Adrenal gland (tissue), 12 donors: ENCODE data around the gene CCDC102A. TPM values are rescaled to one million over a fixed set of nuclear protein-coding genes. Genes with fewer than 3 reads are reported as not detected.

Experiments
- DNase-seq, 7 donors: peaks; one replicate each; pipeline ENCODE4 v3.0.0-alpha.2; 2019 to 2020
- H3K27ac ChIP-seq, 5 donors: fragments of 200-600 bp; sonication (generic) in 4 of 5; 1 replicate in 3 of 5; 2 replicates in 2 of 5; pipeline versions ENCODE4 v1.5.1 to v1.8.0; 2016 to 2020; ENCODE audit warnings: mild to moderate bottlenecking in 1 of 5
- H3K27me3 ChIP-seq: fragments of 200-600 bp; 2 replicates; pipeline ENCODE4 v1.8.0; 2021
- H3K36me3 ChIP-seq, 2 donors: fragments of 200-600 bp; replicated peaks in 1 of 2; 1 replicate in 1 of 2; 2 replicates in 1 of 2; pipeline versions ENCODE4 v1.5.1 to v1.8.0; 2018 to 2022
- H3K4me1 ChIP-seq, 2 donors: fragments of 200-600 bp; replicated peaks in 1 of 2; 1 replicate in 1 of 2; 2 replicates in 1 of 2; pipeline versions ENCODE4 v1.5.1 to v1.8.0; 2018 to 2021
- H3K4me3 ChIP-seq, 4 donors: fragments of 200-600 bp; sonication (generic) in 3 of 4; one replicate each; pipeline ENCODE4 v1.5.1; 2016 to 2018
- H3K9me3 ChIP-seq, 3 donors: fragments of 200-600 bp; sonication (generic) in 1 of 3; replicated peaks in 1 of 3; 1 replicate in 2 of 3; 2 replicates in 1 of 3; pipeline versions ENCODE4 v1.5.1 to v1.8.0; 2016 to 2021
- POLR2A ChIP-seq, 2 donors: fragments of 450-650 bp; IDR thresholded peaks; one replicate each; pipeline ENCODE4 v1.6.1; 2017; ENCODE audit warnings: antibody characterized with exemption in 2 of 2, mild to moderate bottlenecking in 2 of 2, moderate library complexity in 1 of 2
- WGBS, 4 donors: extraction: QIAGEN DNeasy Blood & Tissue Kit in 2 of 4; methylation state at CpG; one replicate each; pipeline versions ENCODE4 v1.1.5 to v1.1.7; 2013 to 2017; 5-methylcytosine and 5-hydroxymethylcytosine counted together
- intact Hi-C, 2 donors: fragments of 100-400 bp; cut with DNase I; formaldehyde crosslinking; loops; one replicate each; pipeline versions ENCODE4 v1.14.1 to v1.15.0; 2022 to 2023
- polyA plus RNA-seq, 3 donors: library from polyadenylated mRNA; stranded (reverse); fragments of 200-250 nt in 2 of 3; fragments of 350-450 nt in 1 of 3; fragmentation: Illumina TruSeq in 1 of 3; extraction: RNeasy Lipid Tissue Mini Kit (QIAGEN cat#74804) in 1 of 3; gene quantifications; one replicate each; pipeline ENCODE4 v1.2.3, GENCODE V29; 2013 to 2014
- total RNA-seq, 9 donors: library from RNA; depleted of rRNA in 4 of 9; stranded (reverse); fragments of >200 nt in 4 of 9; fragments of 120-200 nt in 1 of 9; fragmentation: NEBNext Ultra II Directional in 1 of 9; extraction: Animal tissue kit (Norgen Biotek cat#: 25700) in 1 of 9; gene quantifications; one replicate each; pipeline versions ENCODE4 v1.1.0 to v1.2.4, GENCODE V29; 2013 to 2023
- TF ChIP-seq, protein P1 (sequence below), 6 experiments: fragments of 450-650 bp in 4 of 6; fragments of 200-600 bp in 2 of 6; sonication (generic) in 1 of 6; IDR thresholded peaks; 1 replicate in 5 of 6; 2 replicates in 1 of 6; pipeline versions ENCODE4 v1.5.1 to v1.8.0; 2016 to 2021; ENCODE audit warnings: antibody characterized with exemption in 6 of 6, mild to moderate bottlenecking in 2 of 6, moderate library complexity in 1 of 6
- donor health status: healthy with polysubstance abuse.
- donor health status: Bipolar disorder and iron deficiency.
- donor health status: DM: yes; HTN: yes; CAD: no.
- donor health status: DM: no; HTN: no; CAD: no.
- donor health status: DM: no; HTN: no; CAD: no.
- donor health status: DM: yes; HTN: yes; CAD: no.

CCDC102A gene
- total and polyA plus RNA-seq, 12 donors, result 1.6 to 23.6 (median 8.9) TPM

- TF ChIP-seq POLR2A (IDR thresholded peaks at IDR 0.05), result no peak
- TF ChIP-seq, protein P1, sequence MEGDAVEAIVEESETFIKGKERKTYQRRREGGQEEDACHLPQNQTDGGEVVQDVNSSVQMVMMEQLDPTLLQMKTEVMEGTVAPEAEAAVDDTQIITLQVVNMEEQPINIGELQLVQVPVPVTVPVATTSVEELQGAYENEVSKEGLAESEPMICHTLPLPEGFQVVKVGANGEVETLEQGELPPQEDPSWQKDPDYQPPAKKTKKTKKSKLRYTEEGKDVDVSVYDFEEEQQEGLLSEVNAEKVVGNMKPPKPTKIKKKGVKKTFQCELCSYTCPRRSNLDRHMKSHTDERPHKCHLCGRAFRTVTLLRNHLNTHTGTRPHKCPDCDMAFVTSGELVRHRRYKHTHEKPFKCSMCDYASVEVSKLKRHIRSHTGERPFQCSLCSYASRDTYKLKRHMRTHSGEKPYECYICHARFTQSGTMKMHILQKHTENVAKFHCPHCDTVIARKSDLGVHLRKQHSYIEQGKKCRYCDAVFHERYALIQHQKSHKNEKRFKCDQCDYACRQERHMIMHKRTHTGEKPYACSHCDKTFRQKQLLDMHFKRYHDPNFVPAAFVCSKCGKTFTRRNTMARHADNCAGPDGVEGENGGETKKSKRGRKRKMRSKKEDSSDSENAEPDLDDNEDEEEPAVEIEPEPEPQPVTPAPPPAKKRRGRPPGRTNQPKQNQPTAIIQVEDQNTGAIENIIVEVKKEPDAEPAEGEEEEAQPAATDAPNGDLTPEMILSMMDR (IDR thresholded peaks at IDR 0.05), result peak in 1 of 6 experiments; percentile 29
- peaks cover 19 to 34% of the 10 kb centered on the region in 2 donors for H3K4me1 ChIP-seq
- no peaks in the 10 kb centered on the region for H3K9me3 ChIP-seq
- H3K27ac ChIP-seq, result peak overlapping the region in 3 of 5 donors; percentile 69 to 89 (median 87)
- H3K4me3 ChIP-seq, result peak overlapping the region in 3 of 4 donors; percentile 62 to 87 (median 77)
- intact Hi-C loops, result no loop called here
- H3K27me3 ChIP-seq, result no peaks in the 10 kb centered on the region
- H3K36me3 ChIP-seq, result no peaks in the 10 kb centered on the region
- peak; percentile 92 to 97 (median 96) for DNase-seq
- WGBS, 4 donors, result 0 to 1% (median 0%) methylated on average over 3 to 50 of the region's 50 CpGs
These were observed 578 bp downstream of the CCDC102A start for GRCh38 chr16:57535680-57536305.

DNA sequence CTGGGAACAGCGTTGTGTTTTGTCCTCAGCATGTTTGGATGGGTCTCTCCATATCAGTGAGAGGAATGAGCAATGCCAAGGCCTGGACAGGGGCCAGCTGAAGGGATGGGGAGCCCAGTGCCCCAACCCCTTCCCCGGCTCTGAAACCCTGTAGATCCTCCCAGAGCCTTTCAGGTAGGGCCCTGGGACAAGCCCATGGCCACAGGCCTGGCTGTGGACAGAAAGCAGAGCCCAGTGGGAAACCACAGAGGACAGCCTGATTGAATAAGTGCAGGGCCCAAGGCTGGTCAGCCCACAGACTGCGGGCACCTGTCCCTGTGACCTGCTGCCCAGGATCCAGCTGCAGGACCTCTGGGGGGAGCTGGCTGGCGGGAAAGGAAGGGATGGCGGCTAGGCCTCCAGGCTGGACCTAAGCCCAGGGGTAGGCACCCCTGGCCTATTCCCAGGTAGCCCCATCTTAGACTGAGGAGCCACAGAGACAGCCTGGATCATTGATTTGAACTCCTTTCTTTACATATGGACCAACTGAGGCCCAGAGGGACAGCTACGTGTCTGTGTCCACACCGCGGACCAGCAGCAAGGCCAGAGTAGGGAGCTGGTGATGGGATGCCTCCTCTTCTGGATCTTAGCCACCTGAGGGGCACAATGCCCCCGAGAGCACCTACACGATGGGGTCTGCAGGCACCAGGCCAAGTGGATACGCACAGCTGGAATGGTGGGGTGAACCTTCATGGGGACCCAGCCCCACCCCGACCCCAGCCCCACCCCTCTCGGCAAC, 1.3 kb downstream of the CCDC102A start:
- Histone ChIP-seq H3K4me3 (peak overlapping the region in 2 of 4 donors; percentile 77 to 87), H3K27ac (peak overlapping the region in 1 of 5 donors; percentile 89), H3K4me1 (peaks cover 19 to 38% of the 10 kb centered on the region in 2 donors), H3K9me3 (no peaks in the 10 kb centered on the region), H3K27me3 (no peaks in the 10 kb centered on the region), H3K36me3 (no peaks in the 10 kb centered on the region)
- intact Hi-C loops, result no loop called here
- peak in 4 of 7 donors; percentile 32 to 65 (median 40) for DNase-seq
- TF ChIP-seq, protein P1 (IDR thresholded peaks at IDR 0.05), result no peak
- WGBS, 4 donors, result 33 to 50% (median 46%) methylated on average over 7 to 13 of the region's 13 CpGs

GRCh38 chr16:57534337-57534880, 2.0 kb downstream of the CCDC102A start:
- no peak overlapping the region for H3K27ac ChIP-seq
- H3K4me1 ChIP-seq, result peaks cover 19 to 40% of the 10 kb centered on the region in 2 donors
- TF ChIP-seq, protein P1 (IDR thresholded peaks at IDR 0.05), result no peak
- TF ChIP-seq POLR2A (IDR thresholded peaks at IDR 0.05), result no peak
- no peaks in the 10 kb centered on the region for H3K9me3 ChIP-seq
- no peak overlapping the region for H3K4me3 ChIP-seq
- 93 to 99% (median 96%) methylated on average over 4 to 7 of the region's 7 CpGs for WGBS, 4 donors
- H3K27me3 ChIP-seq, result no peaks in the 10 kb centered on the region
- no peaks in the 10 kb centered on the region for H3K36me3 ChIP-seq
- intact Hi-C loops, result no loop called here
- DNase-seq, result peak in 2 of 7 donors; percentile 13 to 20
